NB4 (cell line): ENCODE measurements around the gene NUDT1.

Source experiments
- DNase-seq: peaks from one replicate; pipeline ENCODE4 v3.0.0; 2010; ENCODE audit warnings: low read depth
- H3K4me3 ChIP-seq: one replicate; pipeline ENCODE4 v1.5.1; 2011; ENCODE audit warnings: mild to moderate bottlenecking, low read depth, low read length, moderate library complexity
- MAX ChIP-seq: IDR thresholded peaks from 2 replicates; pipeline ENCODE4 v1.6.1; 2011; ENCODE audit warnings: low read depth, low read length
- MYC ChIP-seq: IDR thresholded peaks from 2 replicates; pipeline ENCODE4 v1.6.1; 2011; ENCODE audit warnings: low read depth, low read length
- POLR2A ChIP-seq: IDR thresholded peaks from 2 replicates; pipeline ENCODE4 v1.6.1; 2011; ENCODE audit warnings: mild to moderate bottlenecking; ENCODE audit not compliant: insufficient read length; ENCODE audit errors: extremely low read depth
- TF ChIP-seq, protein P1 (sequence below): IDR thresholded peaks from one replicate; pipeline ENCODE4 v1.5.1; 2012; ENCODE audit warnings: low read depth, low read length

Gene NUDT1

GRCh38 chr7:2279896-2280295, 37.9 kb downstream of the NUDT1 start:
- H3K4me3 ChIP-seq = no peak overlapping the region
- no peak for DNase-seq
- TF ChIP-seq MYC = no peak
- TF ChIP-seq, protein P1, sequence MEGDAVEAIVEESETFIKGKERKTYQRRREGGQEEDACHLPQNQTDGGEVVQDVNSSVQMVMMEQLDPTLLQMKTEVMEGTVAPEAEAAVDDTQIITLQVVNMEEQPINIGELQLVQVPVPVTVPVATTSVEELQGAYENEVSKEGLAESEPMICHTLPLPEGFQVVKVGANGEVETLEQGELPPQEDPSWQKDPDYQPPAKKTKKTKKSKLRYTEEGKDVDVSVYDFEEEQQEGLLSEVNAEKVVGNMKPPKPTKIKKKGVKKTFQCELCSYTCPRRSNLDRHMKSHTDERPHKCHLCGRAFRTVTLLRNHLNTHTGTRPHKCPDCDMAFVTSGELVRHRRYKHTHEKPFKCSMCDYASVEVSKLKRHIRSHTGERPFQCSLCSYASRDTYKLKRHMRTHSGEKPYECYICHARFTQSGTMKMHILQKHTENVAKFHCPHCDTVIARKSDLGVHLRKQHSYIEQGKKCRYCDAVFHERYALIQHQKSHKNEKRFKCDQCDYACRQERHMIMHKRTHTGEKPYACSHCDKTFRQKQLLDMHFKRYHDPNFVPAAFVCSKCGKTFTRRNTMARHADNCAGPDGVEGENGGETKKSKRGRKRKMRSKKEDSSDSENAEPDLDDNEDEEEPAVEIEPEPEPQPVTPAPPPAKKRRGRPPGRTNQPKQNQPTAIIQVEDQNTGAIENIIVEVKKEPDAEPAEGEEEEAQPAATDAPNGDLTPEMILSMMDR = no peak
- no peak for TF ChIP-seq POLR2A
- no peak for TF ChIP-seq MAX

DNA sequence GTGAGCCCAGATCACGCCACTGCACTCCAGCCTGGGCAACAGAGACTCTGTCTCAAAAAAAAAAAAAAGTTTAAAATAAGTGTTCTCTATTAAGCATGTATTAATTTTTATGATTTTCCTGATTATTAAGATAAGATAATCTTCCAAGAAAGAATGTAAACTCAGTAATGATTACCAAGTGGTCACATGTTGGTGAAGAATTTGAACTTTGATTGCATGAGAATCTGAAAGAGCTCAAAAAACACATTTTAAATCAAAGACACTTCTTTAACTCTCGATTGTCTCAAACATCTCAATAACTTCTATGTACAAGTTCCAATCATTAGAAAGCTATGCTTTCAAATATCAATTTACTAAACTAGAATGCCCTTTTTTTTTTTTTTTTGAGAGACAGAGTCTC, 38.4 kb downstream of the NUDT1 start:
- no peak overlapping the region for H3K4me3 ChIP-seq
- TF ChIP-seq, protein P1 = no peak
- TF ChIP-seq MAX (no peak), MYC (no peak), POLR2A (no peak)
- DNase-seq = no peak

- no peak for TF ChIP-seq POLR2A
- TF ChIP-seq MAX = no peak
- no peak for TF ChIP-seq MYC
- TF ChIP-seq, protein P1 = no peak
- DNase-seq = no peak
- H3K4me3 ChIP-seq = no peak overlapping the region
Observed at GRCh38 chr7:2281541-2281940, 39.5 kb downstream of the NUDT1 start.

- DNase-seq = no peak
- H3K4me3 ChIP-seq = no peak overlapping the region
- TF ChIP-seq, protein P1 = no peak
- TF ChIP-seq MYC = no peak
- no peak for TF ChIP-seq POLR2A
- no peak for TF ChIP-seq MAX
Observed at GRCh38 chr7:2282185-2282751, 40.2 kb downstream of the NUDT1 start.

DNA sequence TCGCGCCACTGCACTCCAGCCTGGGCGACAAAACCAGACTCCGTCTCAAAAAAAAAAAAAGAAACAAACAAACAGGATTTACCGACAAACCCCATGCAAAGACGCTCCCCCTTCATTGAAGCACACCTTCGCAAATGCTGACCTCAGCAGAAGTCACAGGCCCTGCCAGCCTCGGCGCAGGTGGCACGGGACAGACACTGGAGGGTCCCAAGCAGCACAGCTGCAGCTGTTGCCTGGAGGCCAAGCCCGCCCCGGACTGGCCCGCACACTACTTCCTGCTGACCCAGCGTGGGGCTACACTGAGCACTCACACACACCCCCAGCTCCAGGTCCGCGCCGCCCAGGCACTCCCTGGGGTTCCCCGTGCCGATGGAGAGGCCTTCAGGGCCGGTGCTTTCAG, 41.0 kb downstream of the NUDT1 start:
- TF ChIP-seq MAX (no peak), MYC (no peak), POLR2A (no peak)
- TF ChIP-seq, protein P1 = no peak
- H3K4me3 ChIP-seq = no peak overlapping the region
- DNase-seq = no peak

DNA sequence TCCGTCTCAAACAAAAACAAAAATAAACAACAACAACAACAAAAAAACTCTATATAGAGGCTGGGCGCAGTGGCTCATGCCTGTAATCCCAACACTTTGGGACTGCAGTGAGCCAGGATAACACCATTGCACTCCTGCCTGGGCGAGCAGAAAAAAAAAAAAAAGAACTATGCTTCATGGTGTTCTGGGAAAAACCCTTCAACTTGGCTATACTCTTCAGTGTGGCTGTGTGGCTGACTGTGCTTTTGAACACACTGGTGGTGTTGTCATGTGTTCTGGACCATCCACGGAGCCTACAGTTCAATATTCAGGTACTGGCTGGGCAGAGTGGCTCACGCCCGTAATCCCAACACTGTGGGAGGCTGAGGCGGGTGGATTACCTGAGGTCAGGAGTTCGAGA, 45.7 kb downstream of the NUDT1 start:
- DNase-seq = no peak
- TF ChIP-seq POLR2A = no peak
- no peak for TF ChIP-seq MAX
- TF ChIP-seq, protein P1 = no peak
- no peak for TF ChIP-seq MYC

More for the DNA sequence above, 45.7 kb downstream of the NUDT1 start:
- no peak overlapping the region for H3K4me3 ChIP-seq
